A549 (cell line): Measurements from ENCODE around the gene PTPRN2.

ENCODE experiments used
- BHLHE40 ChIP-seq: IDR thresholded peaks from 2 replicates; pipeline ENCODE4 v1.6.1; 2012; ENCODE audit warnings: low read depth, low read length, inconsistent platforms
- CTCF ChIP-seq: fragments of >200 bp; sonication (Bioruptor Twin); formaldehyde crosslinking; IDR thresholded peaks from 3 replicates; pipeline ENCODE4 v1.5.1; 2016
- KDM1A ChIP-seq: fragments of 200-600 bp; sonication (generic); IDR thresholded peaks from 2 replicates; pipeline ENCODE4 v1.6.1; 2016; ENCODE audit warnings: low read depth, mild to moderate bottlenecking
- MYC ChIP-seq: IDR thresholded peaks from 2 replicates; pipeline ENCODE4 v1.6.1; 2012; ENCODE audit warnings: mild to moderate bottlenecking, inconsistent platforms, low read length, improper control_type of control experiment, borderline replicate concordance
- NFE2L2 ChIP-seq: fragments of 150-350 bp; conservative IDR thresholded peaks from 2 replicates; pipeline ENCODE4 v1.6.1; 2014; ENCODE audit warnings: low read length
- NR3C1 ChIP-seq: fragments of >200 bp; sonication (Bioruptor Twin); formaldehyde crosslinking; IDR thresholded peaks from 3 replicates; pipeline ENCODE4 v1.6.1; 2017
- SMC3 ChIP-seq: fragments of >200 bp; sonication (Bioruptor Twin); formaldehyde crosslinking; IDR thresholded peaks from 3 replicates; pipeline ENCODE4 v1.6.1; 2018; ENCODE audit warnings: inconsistent platforms

GRCh38 chr7:158386355-158386618 lies 201.3 kb downstream of the PTPRN2 start:
- TF ChIP-seq CTCF = no peak
- TF ChIP-seq KDM1A = no peak
- TF ChIP-seq MYC = no peak
- no peak for TF ChIP-seq NR3C1
- TF ChIP-seq BHLHE40 = no peak
- no peak for TF ChIP-seq NFE2L2
- no peak for TF ChIP-seq SMC3
